ENCODE data around the gene RMND5A.

Gene RMND5A

GRCh38 chr2:86821306-86821705 lies 101.2 kb downstream of the RMND5A start:
- H3K79me2 ChIP-seq (ENCODE audit: insufficient read depth, low read length) = no peaks in the 10 kb centered on the region
- H3K9me2 ChIP-seq (replicated peaks; ENCODE audit: insufficient read depth, low read length) = no peaks in the 10 kb centered on the region
- no peaks in the 10 kb centered on the region for H3K27me3 ChIP-seq (ENCODE audit: low read length)
- TF ChIP-seq EZH2phosphoT487 (conservative IDR thresholded peaks at IDR 0.05; ENCODE audit: low read length) (no peak), CTCF (IDR thresholded peaks at IDR 0.05; ENCODE audit: insufficient read depth, low read length, poor library complexity, severe bottlenecking) (no peak)
- no peaks in the 10 kb centered on the region for H3F3A ChIP-seq (ENCODE audit: insufficient read depth)
- no peak overlapping the region for H2AFZ ChIP-seq (ENCODE audit: low read depth, low read length, severe bottlenecking)
- no peak overlapping the region for H3K4me3 ChIP-seq (ENCODE audit: insufficient read depth, low read length, poor library complexity, severe bottlenecking)
- H3K27ac ChIP-seq (ENCODE audit: low read depth, low read length) = no peak overlapping the region
- no peak overlapping the region for H3K4me2 ChIP-seq (ENCODE audit: low read depth, low read length, poor library complexity, severe bottlenecking)
- no peaks in the 10 kb centered on the region for H4K20me1 ChIP-seq (ENCODE audit: low read depth, low read length)
- H3K36me3 ChIP-seq (ENCODE audit: low read length) = no peaks in the 10 kb centered on the region
- no peak overlapping the region for H3K9ac ChIP-seq (ENCODE audit: low read length)
- no peaks in the 10 kb centered on the region for H3K9me3 ChIP-seq (ENCODE audit: insufficient read depth, low read length)

DNA sequence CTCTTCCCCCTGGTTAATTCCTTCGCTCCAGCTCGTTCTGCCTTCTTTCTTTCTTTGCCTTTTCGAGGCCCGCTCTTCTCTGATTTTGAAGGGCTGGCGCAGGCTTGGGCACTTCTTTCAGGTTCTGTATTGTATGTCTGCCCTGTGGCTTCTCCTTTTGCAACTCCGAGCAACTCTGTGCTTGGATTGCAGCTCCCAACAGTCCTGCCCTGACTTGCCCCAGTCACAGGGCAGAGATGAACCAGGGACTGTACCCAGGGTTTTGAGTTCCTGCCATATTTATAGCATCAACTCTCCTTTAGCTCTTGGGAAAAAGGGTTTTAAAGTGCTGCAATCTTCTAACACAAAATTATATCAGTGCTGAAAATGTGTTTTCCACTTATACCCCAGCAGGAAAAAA lies 101.8 kb downstream of the RMND5A start:
- H2AFZ ChIP-seq (ENCODE audit: low read depth, low read length, severe bottlenecking) = no peak overlapping the region
- H3K27me3 ChIP-seq (ENCODE audit: low read length) = no peaks in the 10 kb centered on the region
- TF ChIP-seq CTCF (IDR thresholded peaks at IDR 0.05; ENCODE audit: insufficient read depth, low read length, poor library complexity, severe bottlenecking) (no peak), EZH2phosphoT487 (conservative IDR thresholded peaks at IDR 0.05; ENCODE audit: low read length) (no peak)
- H3K4me3 ChIP-seq (ENCODE audit: insufficient read depth, low read length, poor library complexity, severe bottlenecking) = no peak overlapping the region
- H3K79me2 ChIP-seq (ENCODE audit: insufficient read depth, low read length) = no peaks in the 10 kb centered on the region
- no peaks in the 10 kb centered on the region for H3K36me3 ChIP-seq (ENCODE audit: low read length)
- no peak overlapping the region for H3K4me2 ChIP-seq (ENCODE audit: low read depth, low read length, poor library complexity, severe bottlenecking)
- H4K20me1 ChIP-seq (ENCODE audit: low read depth, low read length) = no peaks in the 10 kb centered on the region
- no peaks in the 10 kb centered on the region for H3F3A ChIP-seq (ENCODE audit: insufficient read depth)
- H3K9ac ChIP-seq (ENCODE audit: low read length) = no peak overlapping the region
- no peaks in the 10 kb centered on the region for H3K9me2 ChIP-seq (replicated peaks; ENCODE audit: insufficient read depth, low read length)
- no peaks in the 10 kb centered on the region for H3K9me3 ChIP-seq (ENCODE audit: insufficient read depth, low read length)
- H3K27ac ChIP-seq (ENCODE audit: low read depth, low read length) = no peak overlapping the region

DNA sequence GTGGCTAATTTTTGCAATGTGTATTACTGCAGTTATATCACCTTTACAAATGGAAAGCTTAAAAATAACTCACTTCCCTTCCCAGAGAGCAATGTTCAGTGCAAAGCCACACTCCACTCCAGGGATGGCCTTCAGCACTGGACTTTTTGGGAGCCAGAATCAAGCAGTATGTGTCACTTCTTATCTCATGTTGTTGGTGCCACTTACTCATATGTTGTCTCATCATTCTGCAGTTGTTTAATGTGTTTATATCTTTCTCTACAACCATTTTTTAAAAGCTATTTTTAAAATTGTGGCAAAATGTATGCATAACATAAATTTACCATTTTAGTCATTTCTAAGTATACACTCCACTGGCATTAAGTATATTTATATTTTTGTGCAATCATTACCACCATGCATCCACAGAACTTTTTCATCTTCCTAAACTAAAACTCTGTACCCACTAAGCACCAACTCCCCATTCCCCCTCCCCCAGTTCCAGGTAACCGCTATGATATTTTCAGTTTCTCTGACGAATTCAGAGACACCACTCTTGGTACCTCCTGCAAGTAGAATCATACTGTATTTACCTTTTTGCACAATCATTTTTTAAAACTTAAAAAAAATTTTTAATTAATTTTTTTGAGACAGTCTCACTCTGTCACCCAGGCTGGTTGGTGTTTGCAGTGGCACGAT lies 102.7 kb downstream of the RMND5A start:
- no peaks in the 10 kb centered on the region for H4K20me1 ChIP-seq (ENCODE audit: low read depth, low read length)
- H3K36me3 ChIP-seq (ENCODE audit: low read length) = no peaks in the 10 kb centered on the region
- no peaks in the 10 kb centered on the region for H3K27me3 ChIP-seq (ENCODE audit: low read length)
- H3K9me2 ChIP-seq (replicated peaks; ENCODE audit: insufficient read depth, low read length) = no peaks in the 10 kb centered on the region
- H3K79me2 ChIP-seq (ENCODE audit: insufficient read depth, low read length) = no peaks in the 10 kb centered on the region
- H3K4me3 ChIP-seq (ENCODE audit: insufficient read depth, low read length, poor library complexity, severe bottlenecking) = no peak overlapping the region
- H3K4me2 ChIP-seq (ENCODE audit: low read depth, low read length, poor library complexity, severe bottlenecking) = no peak overlapping the region
- H3K9ac ChIP-seq (ENCODE audit: low read length) = no peak overlapping the region
- H3K27ac ChIP-seq (ENCODE audit: low read depth, low read length) = no peak overlapping the region
- no peak overlapping the region for H2AFZ ChIP-seq (ENCODE audit: low read depth, low read length, severe bottlenecking)
- H3K9me3 ChIP-seq (ENCODE audit: insufficient read depth, low read length) = no peaks in the 10 kb centered on the region
- TF ChIP-seq EZH2phosphoT487 (conservative IDR thresholded peaks at IDR 0.05; ENCODE audit: low read length) = no peak
- no peak for TF ChIP-seq CTCF (IDR thresholded peaks at IDR 0.05; ENCODE audit: insufficient read depth, low read length, poor library complexity, severe bottlenecking)
- H3F3A ChIP-seq (ENCODE audit: insufficient read depth) = no peaks in the 10 kb centered on the region

Data from SU-DHL-6 (cell line).